ENCODE data around the gene MEGF10. TPM values are rescaled to one million over a fixed set of nuclear protein-coding genes. Genes with fewer than 3 reads are reported as not detected.

The MEGF10 gene
- total and polyA plus RNA-seq, 10 donors = 0.02 to 2.2 (median 0.22) TPM

- Histone ChIP-seq H3K27me3 (replicated peaks in 1 of 7) (peaks cover 0 to 65% (median 16%) of the 10 kb centered on the region in 7 donors), H3K36me3 (no peaks in the 10 kb centered on the region), H3K27ac (no peak overlapping the region), H3K9me3 (peaks cover 0 to 11% (median 5%) of the 10 kb centered on the region in 8 donors), H3K4me3 (no peak overlapping the region), H3K4me1 (peaks cover 3 to 20% (median 13%) of the 10 kb centered on the region in 6 donors)
- DNase-seq = no peak
- 70 to 88% (median 85%) methylated on average over 2 of the region's 2 CpGs for WGBS, 5 donors
- TF ChIP-seq POLR2A (IDR thresholded peaks at IDR 0.05) = no peak
- TF ChIP-seq, protein P1, sequence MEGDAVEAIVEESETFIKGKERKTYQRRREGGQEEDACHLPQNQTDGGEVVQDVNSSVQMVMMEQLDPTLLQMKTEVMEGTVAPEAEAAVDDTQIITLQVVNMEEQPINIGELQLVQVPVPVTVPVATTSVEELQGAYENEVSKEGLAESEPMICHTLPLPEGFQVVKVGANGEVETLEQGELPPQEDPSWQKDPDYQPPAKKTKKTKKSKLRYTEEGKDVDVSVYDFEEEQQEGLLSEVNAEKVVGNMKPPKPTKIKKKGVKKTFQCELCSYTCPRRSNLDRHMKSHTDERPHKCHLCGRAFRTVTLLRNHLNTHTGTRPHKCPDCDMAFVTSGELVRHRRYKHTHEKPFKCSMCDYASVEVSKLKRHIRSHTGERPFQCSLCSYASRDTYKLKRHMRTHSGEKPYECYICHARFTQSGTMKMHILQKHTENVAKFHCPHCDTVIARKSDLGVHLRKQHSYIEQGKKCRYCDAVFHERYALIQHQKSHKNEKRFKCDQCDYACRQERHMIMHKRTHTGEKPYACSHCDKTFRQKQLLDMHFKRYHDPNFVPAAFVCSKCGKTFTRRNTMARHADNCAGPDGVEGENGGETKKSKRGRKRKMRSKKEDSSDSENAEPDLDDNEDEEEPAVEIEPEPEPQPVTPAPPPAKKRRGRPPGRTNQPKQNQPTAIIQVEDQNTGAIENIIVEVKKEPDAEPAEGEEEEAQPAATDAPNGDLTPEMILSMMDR (IDR thresholded peaks at IDR 0.05 in 8 of 11, conservative IDR thresholded peaks at IDR 0.05 in 3 of 11) = no peak
- TF ChIP-seq POLR2AphosphoS5 (IDR thresholded peaks at IDR 0.05) = no peak
- intact Hi-C loops (cut with DNase I; ENCODE audit: low total_unique reads) = no loop called here
Measured at GRCh38 chr5:127292030-127292735, 1.6 kb downstream of the MEGF10 start.

- Histone ChIP-seq H3K27me3 (replicated peaks in 1 of 7) (peaks cover 0 to 68% (median 16%) of the 10 kb centered on the region in 7 donors), H3K4me3 (no peak overlapping the region), H3K36me3 (no peaks in the 10 kb centered on the region), H3K27ac (no peak overlapping the region), H3K9me3 (peaks cover 0 to 9% (median 5%) of the 10 kb centered on the region in 8 donors), H3K4me1 (peaks cover 3 to 20% (median 13%) of the 10 kb centered on the region in 6 donors)
- no peak for TF ChIP-seq POLR2A (IDR thresholded peaks at IDR 0.05)
- TF ChIP-seq, protein P1 (IDR thresholded peaks at IDR 0.05 in 8 of 11, conservative IDR thresholded peaks at IDR 0.05 in 3 of 11) = no peak
- TF ChIP-seq POLR2AphosphoS5 (IDR thresholded peaks at IDR 0.05) = no peak
- intact Hi-C loops (cut with DNase I; ENCODE audit: low total_unique reads) = no loop called here
- DNase-seq = no peak
Measured at GRCh38 chr5:127293373-127293772, 2.8 kb downstream of the MEGF10 start.

- DNase-seq = no peak
- Histone ChIP-seq H3K9me3 (no peaks in the 10 kb centered on the region), H3K4me1 (peaks cover 3 to 18% (median 13%) of the 10 kb centered on the region in 6 donors), H3K36me3 (no peaks in the 10 kb centered on the region), H3K27me3 (replicated peaks in 1 of 7) (peaks cover 0 to 56% (median 16%) of the 10 kb centered on the region in 7 donors), H3K27ac (no peak overlapping the region), H3K4me3 (no peak overlapping the region)
- intact Hi-C loops (cut with DNase I; ENCODE audit: low total_unique reads) = no loop called here
- WGBS, 5 donors = 60 to 88% (median 75%) methylated on average over 1 of the region's 1 CpG
- TF ChIP-seq POLR2A (IDR thresholded peaks at IDR 0.05) (no peak), POLR2AphosphoS5 (IDR thresholded peaks at IDR 0.05) (no peak)
- TF ChIP-seq, protein P1 (IDR thresholded peaks at IDR 0.05 in 8 of 11, conservative IDR thresholded peaks at IDR 0.05 in 3 of 11) = no peak
Measured at GRCh38 chr5:127294829-127295228, 4.2 kb downstream of the MEGF10 start.

DNA sequence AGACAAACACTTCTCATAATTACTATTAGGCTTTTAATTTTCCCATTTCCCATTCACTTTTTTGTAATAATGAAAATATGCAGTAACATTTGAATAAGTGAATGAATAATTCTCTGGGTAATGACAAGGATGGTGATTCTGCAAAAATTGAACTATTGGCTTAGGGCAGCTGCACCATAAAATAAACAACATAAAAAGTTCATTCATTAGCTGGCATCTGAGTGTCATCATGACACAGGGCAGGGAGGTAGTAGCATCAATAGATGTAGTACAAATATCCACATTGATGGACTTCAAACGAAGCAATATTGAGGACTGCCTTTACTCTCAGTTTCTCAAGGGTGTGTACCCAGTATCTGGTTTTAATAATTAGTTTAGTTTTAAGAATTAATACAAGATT, 4.9 kb downstream of the MEGF10 start:
- H3K4me1 ChIP-seq = peaks cover 0 to 12% (median 7%) of the 10 kb centered on the region in 6 donors
- no peaks in the 10 kb centered on the region for H3K36me3 ChIP-seq
- H3K9me3 ChIP-seq = no peaks in the 10 kb centered on the region
- no peak overlapping the region for H3K4me3 ChIP-seq
- no peak for DNase-seq
- no peak overlapping the region for H3K27ac ChIP-seq
- 67 to 87% (median 80%) methylated on average over 1 of the region's 1 CpG for WGBS, 5 donors
- TF ChIP-seq, protein P1 (IDR thresholded peaks at IDR 0.05 in 8 of 11, conservative IDR thresholded peaks at IDR 0.05 in 3 of 11) = no peak
- TF ChIP-seq POLR2A (IDR thresholded peaks at IDR 0.05) (no peak), POLR2AphosphoS5 (IDR thresholded peaks at IDR 0.05) (no peak)
- intact Hi-C loops (cut with DNase I; ENCODE audit: low total_unique reads) = no loop called here
- H3K27me3 ChIP-seq (replicated peaks in 1 of 7) = peaks cover 0 to 50% (median 11%) of the 10 kb centered on the region in 7 donors

Data from spleen (tissue), 11 donors.